HL-60/S4 (cell line): ENCODE data around the gene CDC42EP1.
"Not testable (repeated sequence)": the region's sequence is repeated elsewhere in the genome, so short reads cannot be mapped to it uniquely, and the experiment has no call there.

Source experiments
- in situ Hi-C: fragments of 300-500 bp; cut with MboI; formaldehyde crosslinking; loops from 2 replicates; pipeline ENCODE4 v1.14.3; 2022; ENCODE audit warnings: low sequenced_read_pairs

CDC42EP1 gene

GRCh38 chr22:37609240-37610152, 49.2 kb downstream of the CDC42EP1 start:
- in situ Hi-C loops: no loop called here

- in situ Hi-C loops: not testable (repeated sequence)
Measured at GRCh38 chr22:37610153-37610475, 49.8 kb downstream of the CDC42EP1 start.

DNA sequence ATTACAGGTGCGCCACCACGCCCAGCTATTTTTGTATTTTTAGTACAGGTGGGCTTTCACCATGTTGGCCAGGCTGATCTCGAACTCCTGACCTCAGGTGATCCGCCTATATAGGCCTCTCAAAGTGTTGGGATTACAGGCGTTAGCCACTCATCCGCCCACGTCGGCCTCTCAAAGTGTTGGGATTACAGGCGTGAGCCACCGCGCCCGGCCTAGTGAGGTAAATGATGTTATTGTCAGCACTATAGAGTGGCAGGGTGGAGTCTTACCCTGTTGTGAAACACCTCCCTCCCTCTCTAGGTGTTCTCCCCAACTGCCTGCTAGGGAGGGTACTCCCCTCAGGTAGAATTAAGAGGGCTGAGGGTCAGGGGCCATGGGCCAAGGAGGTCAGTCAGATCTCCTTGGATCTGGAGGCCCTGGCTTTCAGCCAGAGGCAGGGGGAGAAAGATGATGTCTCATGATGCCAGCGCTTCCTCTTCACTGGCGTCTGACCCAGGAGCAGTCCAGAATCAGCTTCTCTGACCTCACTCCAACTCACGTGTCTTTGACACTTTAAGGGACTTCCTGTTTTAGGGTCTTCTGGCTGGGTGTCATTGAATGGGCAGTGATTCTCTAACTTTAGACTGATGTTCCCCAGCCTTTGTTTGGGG, 50.3 kb downstream of the CDC42EP1 start:
- in situ Hi-C loops: no loop called here

- in situ Hi-C loops: no loop called here
Measured at GRCh38 chr22:37611207-37611606, 50.9 kb downstream of the CDC42EP1 start.

- in situ Hi-C loops: no loop called here
Measured at GRCh38 chr22:37616201-37617083, 56.2 kb downstream of the CDC42EP1 start.

GRCh38 chr22:37617431-37617830, 57.2 kb downstream of the CDC42EP1 start:
- in situ Hi-C loops: no loop called here

- in situ Hi-C loops: no loop called here
Measured at GRCh38 chr22:37618072-37618656, 57.9 kb downstream of the CDC42EP1 start.

GRCh38 chr22:37618674-37619073, 58.4 kb downstream of the CDC42EP1 start:
- in situ Hi-C loops: no loop called here
